IPS-18a (cell line): Measurements from ENCODE around the gene FAM114A2.
"Not testable (repeated sequence)": the region's sequence is repeated elsewhere in the genome, so short reads cannot be mapped to it uniquely, and the experiment has no call there.

ENCODE experiments used
- H3K27ac ChIP-seq: one replicate; pipeline ENCODE4 v1.5.1; 2013; ENCODE audit warnings: low read length
- H3K27me3 ChIP-seq: one replicate; pipeline ENCODE4 v1.6.1; 2013; ENCODE audit warnings: mild to moderate bottlenecking, low read length; ENCODE audit not compliant: control insufficient read depth, insufficient read depth
- H3K36me3 ChIP-seq: one replicate; pipeline ENCODE4 v1.6.1; 2013; ENCODE audit warnings: low read depth, low read length; ENCODE audit not compliant: control insufficient read depth
- H3K4me1 ChIP-seq: one replicate; pipeline ENCODE4 v1.6.1; 2013; ENCODE audit warnings: low read depth, low read length; ENCODE audit not compliant: control insufficient read depth
- H3K4me3 ChIP-seq: one replicate; pipeline ENCODE4 v1.5.1; 2013; ENCODE audit warnings: low read length
- H3K9ac ChIP-seq: one replicate; pipeline ENCODE4 v1.6.1; 2013; ENCODE audit warnings: mild to moderate bottlenecking, low read length, moderate library complexity
- H3K9me3 ChIP-seq: one replicate; pipeline ENCODE4 v1.6.1; 2013; ENCODE audit warnings: low read depth, low read length; ENCODE audit not compliant: control insufficient read depth

The FAM114A2 gene

GRCh38 chr5:154069854-154070253, 31.1 kb upstream of the FAM114A2 start:
- H3K27me3 ChIP-seq, H3K9ac ChIP-seq, H3K27ac ChIP-seq, H3K36me3 ChIP-seq, H3K9me3 ChIP-seq, H3K4me3 ChIP-seq, H3K4me1 ChIP-seq: not testable (repeated sequence)

DNA sequence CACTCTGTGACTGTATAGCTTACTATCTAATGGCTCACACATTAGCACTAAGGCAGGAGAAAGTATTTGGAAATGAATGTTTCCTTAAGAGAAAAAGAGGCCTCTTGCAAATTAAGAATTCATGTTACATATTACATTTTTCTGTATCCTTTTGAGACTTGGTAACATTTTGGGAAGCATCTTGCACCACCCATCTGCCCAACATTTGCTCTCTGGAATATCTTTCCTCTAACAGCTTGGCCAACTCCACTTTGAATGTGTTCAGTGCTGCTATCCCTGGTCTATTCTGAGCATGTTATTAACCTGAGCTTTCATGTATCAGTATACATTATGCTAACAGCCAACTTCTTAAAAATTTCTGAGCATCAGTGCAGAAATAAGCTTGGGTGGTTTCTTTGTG, 27.3 kb upstream of the FAM114A2 start:
- H3K4me3 ChIP-seq: no peak overlapping the region
- no peak overlapping the region for H3K27ac ChIP-seq
- no peaks in the 10 kb centered on the region for H3K4me1 ChIP-seq
- H3K9ac ChIP-seq: no peak overlapping the region
- H3K36me3 ChIP-seq: no peaks in the 10 kb centered on the region
- no peaks in the 10 kb centered on the region for H3K27me3 ChIP-seq
- H3K9me3 ChIP-seq: no peaks in the 10 kb centered on the region

- Histone ChIP-seq H3K27me3 (no peaks in the 10 kb centered on the region), H3K4me1 (peaks cover 12% of the 10 kb centered on the region), H3K9ac (no peak overlapping the region), H3K9me3 (no peaks in the 10 kb centered on the region), H3K27ac (no peak overlapping the region), H3K4me3 (no peak overlapping the region), H3K36me3 (no peaks in the 10 kb centered on the region)
These were observed 24.7 kb upstream of the FAM114A2 start for GRCh38 chr5:154063372-154063771.

- no peak overlapping the region for H3K4me3 ChIP-seq
- no peaks in the 10 kb centered on the region for H3K36me3 ChIP-seq
- peaks cover 14% of the 10 kb centered on the region for H3K4me1 ChIP-seq
- H3K9ac ChIP-seq: no peak overlapping the region
- H3K27ac ChIP-seq: no peak overlapping the region
- H3K27me3 ChIP-seq: no peaks in the 10 kb centered on the region
- no peaks in the 10 kb centered on the region for H3K9me3 ChIP-seq
These were observed 21.9 kb upstream of the FAM114A2 start for GRCh38 chr5:154060606-154061005.

DNA sequence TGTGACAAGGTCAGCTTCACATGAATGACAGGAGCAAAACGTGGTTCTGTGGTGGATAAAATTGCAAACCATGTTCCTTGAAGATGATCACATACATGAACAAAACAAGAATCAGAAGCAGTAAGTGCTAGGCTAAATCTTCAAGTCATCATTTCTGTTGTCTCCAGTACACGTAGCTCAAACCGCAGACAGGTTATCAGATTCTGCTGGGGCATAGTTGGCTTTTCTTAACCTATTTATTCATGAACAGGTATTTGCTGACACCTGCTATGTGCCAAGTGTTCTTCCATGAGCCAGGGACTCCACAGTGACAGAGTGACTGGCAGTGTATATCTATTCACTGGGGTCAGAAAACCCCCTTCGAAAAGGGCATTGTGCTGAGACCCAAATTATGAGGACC, 20.9 kb upstream of the FAM114A2 start:
- Histone ChIP-seq H3K27ac (no peak overlapping the region), H3K9ac (no peak overlapping the region), H3K4me1 (peaks cover 14% of the 10 kb centered on the region), H3K4me3 (no peak overlapping the region), H3K27me3 (no peaks in the 10 kb centered on the region), H3K36me3 (no peaks in the 10 kb centered on the region), H3K9me3 (no peaks in the 10 kb centered on the region)

DNA sequence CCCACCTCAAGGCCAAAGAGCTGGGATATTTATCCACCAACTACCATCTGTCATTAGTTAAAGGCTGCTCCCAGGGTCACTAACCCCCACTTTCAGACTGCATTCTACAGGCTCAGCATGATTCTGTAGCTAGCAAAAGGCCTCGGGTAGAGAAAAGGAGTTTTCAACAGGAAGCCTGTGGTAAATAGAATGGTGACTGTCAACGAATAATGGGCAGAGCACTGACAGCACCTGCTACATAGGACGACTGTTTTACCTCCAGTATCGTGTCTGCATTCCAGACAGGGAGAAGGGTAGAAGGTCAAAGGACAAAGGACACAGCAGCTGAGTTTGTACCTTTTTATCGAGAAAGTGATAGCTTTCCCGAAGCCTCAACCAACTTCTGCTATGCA, 20.3 kb upstream of the FAM114A2 start:
- Histone ChIP-seq H3K27me3 (no peaks in the 10 kb centered on the region), H3K9ac (no peak overlapping the region), H3K9me3 (no peaks in the 10 kb centered on the region), H3K36me3 (no peaks in the 10 kb centered on the region), H3K4me1 (peaks cover 14% of the 10 kb centered on the region), H3K4me3 (no peak overlapping the region), H3K27ac (no peak overlapping the region)

- peaks cover 14% of the 10 kb centered on the region for H3K4me1 ChIP-seq
- no peaks in the 10 kb centered on the region for H3K27me3 ChIP-seq
- H3K4me3 ChIP-seq: no peak overlapping the region
- H3K9ac ChIP-seq: no peak overlapping the region
- no peaks in the 10 kb centered on the region for H3K9me3 ChIP-seq
- peaks cover 1% of the 10 kb centered on the region for H3K36me3 ChIP-seq
- H3K27ac ChIP-seq: no peak overlapping the region
These were observed 19.6 kb upstream of the FAM114A2 start for GRCh38 chr5:154058055-154059038.

DNA sequence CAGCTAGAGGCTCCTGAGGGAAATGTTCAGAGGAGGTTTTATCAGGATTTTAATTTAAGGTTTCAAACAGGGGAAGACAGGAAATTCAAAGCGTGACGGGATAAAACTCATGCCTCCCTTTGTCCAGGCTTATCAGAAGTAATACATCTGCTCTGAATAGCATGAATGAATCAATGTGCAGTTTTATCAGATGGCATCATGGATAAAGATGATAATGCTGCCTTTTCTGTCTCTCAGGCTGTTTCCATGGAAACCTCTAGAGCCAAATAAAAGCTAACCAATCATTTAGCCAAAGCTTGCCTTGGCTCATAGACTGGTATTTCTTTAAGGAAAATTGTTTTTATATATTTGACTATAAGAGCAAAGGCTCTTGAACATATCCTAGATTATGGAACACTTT, 16.5 kb upstream of the FAM114A2 start:
- H3K27me3 ChIP-seq: no peaks in the 10 kb centered on the region
- no peak overlapping the region for H3K27ac ChIP-seq
- H3K4me1 ChIP-seq: peaks cover 14% of the 10 kb centered on the region
- peaks cover 4% of the 10 kb centered on the region for H3K36me3 ChIP-seq
- no peaks in the 10 kb centered on the region for H3K9me3 ChIP-seq
- no peak overlapping the region for H3K9ac ChIP-seq
- no peak overlapping the region for H3K4me3 ChIP-seq

GRCh38 chr5:154053468-154053867, 14.8 kb upstream of the FAM114A2 start:
- H3K27ac ChIP-seq: no peak overlapping the region
- H3K9me3 ChIP-seq: no peaks in the 10 kb centered on the region
- H3K4me3 ChIP-seq: no peak overlapping the region
- peaks cover 3% of the 10 kb centered on the region for H3K4me1 ChIP-seq
- peaks cover 4% of the 10 kb centered on the region for H3K36me3 ChIP-seq
- H3K9ac ChIP-seq: no peak overlapping the region
- no peaks in the 10 kb centered on the region for H3K27me3 ChIP-seq

DNA sequence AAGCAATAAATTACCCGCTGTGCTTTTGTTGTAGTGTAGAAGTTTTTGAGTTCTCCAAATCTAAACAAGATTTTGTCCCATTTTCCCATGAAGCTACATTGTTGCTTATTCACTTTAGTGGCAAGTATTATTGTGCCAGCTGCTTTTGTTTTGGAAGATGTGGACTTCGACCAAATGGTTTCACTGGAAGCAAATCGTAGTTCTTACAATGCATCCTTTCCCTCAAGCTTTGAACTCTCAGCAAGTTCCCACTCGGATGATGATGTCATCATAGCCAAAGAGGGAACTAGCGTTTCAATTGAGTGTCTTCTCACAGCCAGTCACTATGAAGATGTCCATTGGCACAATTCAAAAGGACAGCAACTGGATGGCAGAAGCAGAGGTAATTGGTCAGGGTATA, 10.9 kb upstream of the FAM114A2 start:
- H3K27me3 ChIP-seq: no peaks in the 10 kb centered on the region
- H3K9me3 ChIP-seq: no peaks in the 10 kb centered on the region
- H3K36me3 ChIP-seq: peaks cover 4% of the 10 kb centered on the region
- H3K27ac ChIP-seq: no peak overlapping the region
- no peaks in the 10 kb centered on the region for H3K4me1 ChIP-seq
- H3K4me3 ChIP-seq: no peak overlapping the region
- H3K9ac ChIP-seq: no peak overlapping the region

DNA sequence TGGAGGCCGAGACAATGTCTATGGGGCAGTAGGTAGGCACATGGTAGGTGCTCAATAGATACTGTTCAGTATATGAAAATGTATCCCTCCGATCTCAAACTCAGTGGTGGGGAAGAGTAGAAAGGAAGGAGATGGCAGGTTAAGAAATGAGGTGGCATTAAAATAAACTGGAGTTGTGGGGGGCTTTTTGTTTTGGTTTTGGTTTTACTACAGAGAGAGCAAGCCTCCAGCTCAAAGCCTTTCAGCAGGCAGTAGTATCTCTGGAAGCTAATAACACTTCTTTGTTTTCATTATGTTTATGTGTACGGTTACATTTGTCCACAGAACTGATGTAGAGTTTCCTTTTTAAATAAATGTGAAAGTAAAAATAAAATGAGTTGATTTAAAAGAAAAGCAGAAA, 8.6 kb upstream of the FAM114A2 start:
- Histone ChIP-seq H3K36me3 (no peaks in the 10 kb centered on the region), H3K27ac (no peak overlapping the region), H3K9me3 (no peaks in the 10 kb centered on the region), H3K4me1 (no peaks in the 10 kb centered on the region), H3K27me3 (no peaks in the 10 kb centered on the region), H3K9ac (no peak overlapping the region), H3K4me3 (no peak overlapping the region)

DNA sequence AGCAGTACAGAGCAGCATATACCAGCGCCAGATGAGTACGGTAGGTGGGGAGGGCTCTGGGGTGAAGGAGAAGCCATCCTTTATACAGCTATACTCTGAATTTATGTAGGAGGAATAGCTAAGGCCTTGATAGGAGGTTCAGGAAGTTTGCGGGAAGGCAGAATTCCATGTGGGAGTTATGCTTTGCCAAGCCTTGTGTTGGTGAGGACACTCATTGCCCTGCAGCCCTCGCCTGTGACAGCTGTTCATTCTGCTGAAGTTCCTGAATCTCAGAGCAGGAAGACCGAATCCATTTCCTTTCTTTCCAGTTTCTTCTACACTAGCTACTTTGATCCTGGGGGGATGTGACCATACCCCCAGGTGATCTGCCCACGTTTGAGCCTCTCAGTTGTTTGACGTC, 7.8 kb upstream of the FAM114A2 start:
- no peaks in the 10 kb centered on the region for H3K9me3 ChIP-seq
- no peak overlapping the region for H3K4me3 ChIP-seq
- no peak overlapping the region for H3K9ac ChIP-seq
- no peaks in the 10 kb centered on the region for H3K4me1 ChIP-seq
- no peaks in the 10 kb centered on the region for H3K27me3 ChIP-seq
- H3K27ac ChIP-seq: no peak overlapping the region
- H3K36me3 ChIP-seq: no peaks in the 10 kb centered on the region
